CMK (cell line): ENCODE data around the gene UBA3.

ENCODE experiments used
- DNase-seq: peaks from one replicate; pipeline ENCODE4 v3.0.0-alpha.2; 2010; ENCODE audit warnings: low read depth

The UBA3 gene

GRCh38 chr3:69065318-69065964 lies 14.7 kb downstream of the UBA3 start:
- no peak for DNase-seq

- no peak for DNase-seq
These were observed 16.5 kb downstream of the UBA3 start for GRCh38 chr3:69063636-69064035.

GRCh38 chr3:69059688-69060087 lies 20.5 kb downstream of the UBA3 start:
- no peak for DNase-seq

GRCh38 chr3:69058947-69059224 lies 21.3 kb downstream of the UBA3 start:
- no peak for DNase-seq

- no peak for DNase-seq
These were observed 21.8 kb downstream of the UBA3 start for GRCh38 chr3:69058180-69058946.

GRCh38 chr3:69052472-69052898 lies 27.7 kb downstream of the UBA3 start:
- DNase-seq: no peak

- peak; percentile 86 for DNase-seq
These were observed 28.3 kb downstream of the UBA3 start, which contains the start of gene TMF1 for GRCh38 chr3:69051756-69052471. Gene TMF1, minus strand, starts transcription at chr3:69052333. Its CDS starts 247 bp downstream, at chr3:69052086.

GRCh38 chr3:69048990-69049389 lies 31.2 kb downstream of the UBA3 start:
- DNase-seq: no peak

GRCh38 chr3:69044608-69045007 lies 35.6 kb downstream of the UBA3 start:
- no peak for DNase-seq

GRCh38 chr3:69033470-69033869 lies 46.7 kb downstream of the UBA3 start:
- no peak for DNase-seq

GRCh38 chr3:69032737-69033136 lies 47.4 kb downstream of the UBA3 start:
- DNase-seq: no peak

GRCh38 chr3:69032142-69032541 lies 48.0 kb downstream of the UBA3 start:
- no peak for DNase-seq

- no peak for DNase-seq
These were observed 48.5 kb downstream of the UBA3 start for GRCh38 chr3:69031635-69032034.

- no peak for DNase-seq
These were observed 59.3 kb downstream of the UBA3 start for GRCh38 chr3:69020857-69021256.

- DNase-seq: no peak
These were observed 59.7 kb downstream of the UBA3 start for GRCh38 chr3:69020424-69020823.

- DNase-seq: no peak
These were observed 63.3 kb downstream of the UBA3 start for GRCh38 chr3:69016901-69017300.

GRCh38 chr3:69016102-69016501 lies 64.1 kb downstream of the UBA3 start:
- no peak for DNase-seq

GRCh38 chr3:69014022-69014580 lies 66.1 kb downstream of the UBA3 start:
- no peak for DNase-seq

- DNase-seq: peak; percentile 12
These were observed 66.7 kb downstream of the UBA3 start, which contains the start of gene EOGT for GRCh38 chr3:69013253-69014021. Gene EOGT, minus strand, starts transcription at chr3:69013684. Its CDS starts 3,838 bp downstream, at chr3:69009846.

- DNase-seq: no peak
These were observed 67.3 kb downstream of the UBA3 start for GRCh38 chr3:69012800-69013252.

- no peak for DNase-seq
These were observed 67.9 kb downstream of the UBA3 start for GRCh38 chr3:69012100-69012799.
